Gastroesophageal sphincter (tissue), 4 donors: Measurements from ENCODE around the gene METTL17. TPM values are rescaled to one million over a fixed set of nuclear protein-coding genes. Genes with fewer than 3 reads are reported as not detected.
A peak's percentile ranks its signal among the peaks of the same experiment; 100 is the strongest.
"Not testable (repeated sequence)": the region's sequence is repeated elsewhere in the genome, so short reads cannot be mapped to it uniquely, and the experiment has no call there.

Experiments used
- ATAC-seq: fragments of 150-250 bp; one replicate; pipeline ENCODE4 v1.9.1; 2016; ENCODE audit warnings: mild to moderate bottlenecking, moderate library complexity
- H3K27ac ChIP-seq, 4 donors: fragments of 200-600 bp; sonication (generic) in 3 of 4; 1 replicate in 3 of 4; 2 replicates in 1 of 4; pipeline ENCODE4 v1.5.1; 2016 to 2019
- H3K27me3 ChIP-seq: fragments of 200-600 bp; sonication (generic); one replicate; pipeline ENCODE4 v1.5.1; 2019
- H3K36me3 ChIP-seq, 2 donors: fragments of 200-600 bp; sonication (generic); one replicate each; pipeline ENCODE4 v1.5.1; 2019; ENCODE audit warnings: control low read depth in 1 of 2
- H3K4me1 ChIP-seq, 3 donors: fragments of 200-600 bp; sonication (generic); 1 replicate in 2 of 3; 2 replicates in 1 of 3; pipeline ENCODE4 v1.5.1; 2016 to 2019; ENCODE audit warnings: control low read depth in 2 of 3
- H3K4me3 ChIP-seq, 2 donors: fragments of 200-600 bp; sonication (generic); one replicate each; pipeline ENCODE4 v1.5.1; 2019; ENCODE audit warnings: mild to moderate bottlenecking in 1 of 2, moderate library complexity in 1 of 2
- H3K9me3 ChIP-seq, 3 donors: fragments of 200-600 bp; sonication (generic); one replicate each; pipeline ENCODE4 v1.5.1; 2017 to 2019; ENCODE audit warnings: control low read depth in 2 of 3
- CTCF ChIP-seq, 4 experiments: fragments of 200-600 bp in 2 of 4; fragments of 450-650 bp in 2 of 4; sonication (generic) in 1 of 4; IDR thresholded peaks; one replicate each; pipeline ENCODE4 v1.5.1; 2017 to 2019; ENCODE audit warnings: antibody characterized with exemption in 4 of 4, mild to moderate bottlenecking in 2 of 4, moderate library complexity in 2 of 4
- EP300 ChIP-seq: sonication (generic); formaldehyde crosslinking; IDR thresholded peaks from one replicate; pipeline ENCODE4 v1.6.1; 2017; ENCODE audit warnings: antibody characterized with exemption, mild to moderate bottlenecking
- POLR2A ChIP-seq, 2 donors: fragments of 450-650 bp; IDR thresholded peaks; one replicate each; pipeline ENCODE4 v1.6.1; 2017; ENCODE audit warnings: antibody characterized with exemption in 2 of 2, mild to moderate bottlenecking in 2 of 2, moderate library complexity in 1 of 2
- POLR2AphosphoS5 ChIP-seq: sonication (generic); formaldehyde crosslinking; IDR thresholded peaks from one replicate; pipeline ENCODE4 v1.6.1; 2017; ENCODE audit warnings: antibody characterized with exemption
- WGBS, 2 donors: methylation state at CpG; one replicate each; pipeline ENCODE4 v1.1.5; 2018; ENCODE audit warnings: low coverage in 1 of 2; 5-methylcytosine and 5-hydroxymethylcytosine counted together
- total RNA-seq, 4 donors: library from RNA; depleted of rRNA; stranded (reverse); fragments of >200 nt; gene quantifications; one replicate each; pipeline ENCODE4 v1.1.0, GENCODE V29; 2016

METTL17 gene
- total RNA-seq, 4 donors from 2014 or later = 25.2 to 94.9 (median 64.1) TPM

- H3K9me3 ChIP-seq = no peaks in the 10 kb centered on the region
- H3K27ac ChIP-seq = no peak overlapping the region
- no peak for ATAC-seq
- H3K36me3 ChIP-seq = peaks cover 8 to 46% of the 10 kb centered on the region in 2 donors
- WGBS, 2 donors = 54 to 80% methylated on average over 1 to 3 of the region's 3 CpGs
- H3K4me3 ChIP-seq = no peak overlapping the region
- TF ChIP-seq EP300 (no peak), POLR2AphosphoS5 (no peak), CTCF (IDR thresholded peaks at IDR 0.05) (no peak), POLR2A (IDR thresholded peaks at IDR 0.05) (no peak)
- H3K4me1 ChIP-seq = no peaks in the 10 kb centered on the region
- H3K27me3 ChIP-seq = no peaks in the 10 kb centered on the region
Measured at GRCh38 chr14:20998139-20998538, 8.4 kb downstream of the METTL17 start.

GRCh38 chr14:20998674-20999366 is 9.0 kb downstream of the METTL17 start, which contains the start of gene SLC39A2:
Gene SLC39A2 (plus strand): TSS chr14:20999293. CDS start chr14:20999447, 154 bp downstream.
- ATAC-seq = peak; percentile 85
- H3K9me3 ChIP-seq = no peaks in the 10 kb centered on the region
- H3K4me1 ChIP-seq = no peaks in the 10 kb centered on the region
- H3K27ac ChIP-seq = no peak within 1 kb of the TSS
- WGBS, 2 donors = 27 to 28% methylated on average over 4 to 6 of the region's 6 CpGs
- H3K36me3 ChIP-seq = peaks cover 8 to 40% of the 10 kb centered on the region in 2 donors
- H3K4me3 ChIP-seq = no peak within 1 kb of the TSS
- TF ChIP-seq POLR2A (IDR thresholded peaks at IDR 0.05) (no peak), POLR2AphosphoS5 (no peak), CTCF (IDR thresholded peaks at IDR 0.05) (no peak)
- H3K27me3 ChIP-seq = no peaks in the 10 kb centered on the region

- no peak for TF ChIP-seq POLR2AphosphoS5
- no peak for TF ChIP-seq EP300
- TF ChIP-seq CTCF (IDR thresholded peaks at IDR 0.05) = no peak
- TF ChIP-seq POLR2A (IDR thresholded peaks at IDR 0.05) = no peak
- Histone ChIP-seq H3K9me3 (no peaks in the 10 kb centered on the region), H3K27me3 (no peaks in the 10 kb centered on the region), H3K27ac (no peak overlapping the region), H3K4me3 (no peak overlapping the region), H3K36me3 (peaks cover 8 to 32% of the 10 kb centered on the region in 2 donors), H3K4me1 (no peaks in the 10 kb centered on the region)
- WGBS, 2 donors = 90 to 92% methylated on average over 3 to 4 of the region's 4 CpGs
- ATAC-seq = no peak
Measured at GRCh38 chr14:20999591-20999990, 9.8 kb downstream of the METTL17 start.

GRCh38 chr14:21001218-21001617 is 11.4 kb downstream of the METTL17 start:
- TF ChIP-seq POLR2AphosphoS5 (no peak), POLR2A (IDR thresholded peaks at IDR 0.05) (no peak), CTCF (IDR thresholded peaks at IDR 0.05) (no peak), EP300 (no peak)
- no peak overlapping the region for H3K4me3 ChIP-seq
- H3K27me3 ChIP-seq = no peaks in the 10 kb centered on the region
- ATAC-seq = no peak
- H3K36me3 ChIP-seq = peaks cover 0 to 16% of the 10 kb centered on the region in 2 donors
- no peak overlapping the region for H3K27ac ChIP-seq
- H3K9me3 ChIP-seq = no peaks in the 10 kb centered on the region
- 57% methylated on average over 2 of the region's 7 CpGs; no CpG with 5 or more reads in 1 of the 2 donors for WGBS, 2 donors
- no peaks in the 10 kb centered on the region for H3K4me1 ChIP-seq

GRCh38 chr14:21003788-21004346 is 14.1 kb downstream of the METTL17 start:
- ATAC-seq = no peak
- Histone ChIP-seq H3K27me3 (no peaks in the 10 kb centered on the region), H3K27ac (no peak overlapping the region), H3K36me3 (no peaks in the 10 kb centered on the region), H3K4me1 (no peaks in the 10 kb centered on the region), H3K9me3 (no peaks in the 10 kb centered on the region), H3K4me3 (no peak overlapping the region)
- TF ChIP-seq POLR2AphosphoS5 (no peak), POLR2A (IDR thresholded peaks at IDR 0.05) (no peak), EP300 (no peak), CTCF (IDR thresholded peaks at IDR 0.05) (no peak)
- 77 to 100% methylated on average over 2 to 10 of the region's 14 CpGs for WGBS, 2 donors

- 55 to 87% methylated on average over 2 to 3 of the region's 3 CpGs for WGBS, 2 donors
- not testable (repeated sequence) for H3K4me1 ChIP-seq, ATAC-seq, H3K27ac ChIP-seq, H3K36me3 ChIP-seq, H3K4me3 ChIP-seq, H3K27me3 ChIP-seq, H3K9me3 ChIP-seq
Measured at GRCh38 chr14:21009721-21010120, 19.9 kb downstream of the METTL17 start.
